Esophagus muscularis mucosa (tissue), 4 donors: Measurements from ENCODE around the gene PEPD.

Source experiments
- CTCF ChIP-seq, 3 experiments: fragments of 200-600 bp in 2 of 3; fragments of 450-650 bp in 1 of 3; sonication (generic) in 2 of 3; IDR thresholded peaks; one replicate each; pipeline ENCODE4 v1.5.1; 2017 to 2019; ENCODE audit warnings: antibody characterized with exemption in 3 of 3, mild to moderate bottlenecking in 2 of 3, moderate library complexity in 1 of 3
- EP300 ChIP-seq: sonication (generic); formaldehyde crosslinking; IDR thresholded peaks from one replicate; pipeline ENCODE4 v1.6.1; 2017; ENCODE audit warnings: antibody characterized with exemption
- POLR2AphosphoS5 ChIP-seq, 2 donors: sonication (generic); formaldehyde crosslinking; IDR thresholded peaks; one replicate each; pipeline ENCODE4 v1.6.1; 2017; ENCODE audit warnings: antibody characterized with exemption in 2 of 2

- TF ChIP-seq CTCF (IDR thresholded peaks at IDR 0.05) = peak; percentile 47 to 65 (median 56)
- no peak for TF ChIP-seq EP300
- TF ChIP-seq POLR2AphosphoS5 (IDR thresholded peaks at IDR 0.05) = no peak
Observed at GRCh38 chr19:33430674-33431277, 90.8 kb downstream of the PEPD start.
